Cardiac muscle cell (in vitro differentiated cells and primary cell): ENCODE data around the gene ZDHHC18. TPM values are rescaled to one million over a fixed set of nuclear protein-coding genes. Genes with fewer than 3 reads are reported as not detected.

Experiments
- DNase-seq, 2 donors: peaks; one replicate each; pipeline versions ENCODE4 v3.0.0 to v3.0.0-alpha.2; 2010 to 2017; ENCODE audit warnings: low read depth in 1 of 2, low spot score in 1 of 2
- H3K27ac ChIP-seq: fragments of 200-600 bp; sonication (generic); 2 replicates; pipeline ENCODE4 v1.5.1; 2016
- H3K27me3 ChIP-seq: fragments of 200-600 bp; sonication (generic); 2 replicates; pipeline ENCODE4 v1.6.0; 2016; ENCODE audit warnings: control low read depth
- H3K36me3 ChIP-seq: fragments of 200-600 bp; sonication (generic); 2 replicates; pipeline ENCODE4 v1.5.1; 2016; ENCODE audit warnings: control low read depth
- H3K4me1 ChIP-seq: fragments of 200-600 bp; sonication (generic); 2 replicates; pipeline ENCODE4 v1.8.1; 2017; ENCODE audit warnings: low read depth, mild to moderate bottlenecking, mixed run types
- H3K4me3 ChIP-seq: fragments of 200-600 bp; sonication (generic); 2 replicates; pipeline ENCODE4 v1.5.1; 2016; ENCODE audit warnings: mild to moderate bottlenecking
- H3K9me3 ChIP-seq: fragments of 200-600 bp; sonication (generic); 2 replicates; pipeline ENCODE4 v1.5.1; 2017; ENCODE audit warnings: low read depth, mild to moderate bottlenecking, control low read depth
- polyA plus RNA-seq: library from polyadenylated mRNA; unstranded; fragments of >200 nt; fragmentation: Nextera tagmentation; extraction: Ambion mirVana; gene quantifications from 2 replicates; pipeline ENCODE4 v1.2.1, GENCODE V29; 2016
- total RNA-seq: library from RNA; depleted of rRNA; stranded (reverse); fragments of >200 nt; gene quantifications from 2 replicates; pipeline ENCODE4 v1.2.3, GENCODE V29; 2016
- TF ChIP-seq, protein P1 (sequence below): IDR thresholded peaks from 2 replicates; pipeline ENCODE4 v1.5.1; 2012; ENCODE audit warnings: low read depth, mild to moderate bottlenecking, low read length

ZDHHC18 gene
- total and polyA plus RNA-seq, 2 experiments from 2014 or later: 16.1 to 16.6 TPM

DNA sequence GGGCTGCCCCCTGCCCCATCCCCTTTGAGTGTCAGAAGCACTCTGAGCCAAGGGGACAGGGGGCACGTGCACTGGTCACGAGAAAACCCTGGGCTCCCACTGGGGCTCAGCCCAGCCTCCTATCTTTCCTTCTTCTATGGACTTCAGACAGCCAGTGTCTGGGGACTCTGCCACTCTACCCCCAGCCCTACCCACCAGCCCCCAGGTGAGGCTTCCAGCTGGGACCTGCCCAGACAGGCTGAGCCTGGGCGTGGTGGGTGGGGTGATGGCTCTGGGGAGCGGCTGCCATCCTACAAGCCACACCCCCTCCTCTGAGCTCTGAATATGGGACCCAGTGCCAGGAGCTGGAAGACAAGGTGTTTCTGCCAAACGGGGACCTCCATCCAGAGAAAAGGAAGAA is 28.4 kb downstream of the ZDHHC18 start:
- TF ChIP-seq, protein P1, sequence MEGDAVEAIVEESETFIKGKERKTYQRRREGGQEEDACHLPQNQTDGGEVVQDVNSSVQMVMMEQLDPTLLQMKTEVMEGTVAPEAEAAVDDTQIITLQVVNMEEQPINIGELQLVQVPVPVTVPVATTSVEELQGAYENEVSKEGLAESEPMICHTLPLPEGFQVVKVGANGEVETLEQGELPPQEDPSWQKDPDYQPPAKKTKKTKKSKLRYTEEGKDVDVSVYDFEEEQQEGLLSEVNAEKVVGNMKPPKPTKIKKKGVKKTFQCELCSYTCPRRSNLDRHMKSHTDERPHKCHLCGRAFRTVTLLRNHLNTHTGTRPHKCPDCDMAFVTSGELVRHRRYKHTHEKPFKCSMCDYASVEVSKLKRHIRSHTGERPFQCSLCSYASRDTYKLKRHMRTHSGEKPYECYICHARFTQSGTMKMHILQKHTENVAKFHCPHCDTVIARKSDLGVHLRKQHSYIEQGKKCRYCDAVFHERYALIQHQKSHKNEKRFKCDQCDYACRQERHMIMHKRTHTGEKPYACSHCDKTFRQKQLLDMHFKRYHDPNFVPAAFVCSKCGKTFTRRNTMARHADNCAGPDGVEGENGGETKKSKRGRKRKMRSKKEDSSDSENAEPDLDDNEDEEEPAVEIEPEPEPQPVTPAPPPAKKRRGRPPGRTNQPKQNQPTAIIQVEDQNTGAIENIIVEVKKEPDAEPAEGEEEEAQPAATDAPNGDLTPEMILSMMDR: no peak

DNA sequence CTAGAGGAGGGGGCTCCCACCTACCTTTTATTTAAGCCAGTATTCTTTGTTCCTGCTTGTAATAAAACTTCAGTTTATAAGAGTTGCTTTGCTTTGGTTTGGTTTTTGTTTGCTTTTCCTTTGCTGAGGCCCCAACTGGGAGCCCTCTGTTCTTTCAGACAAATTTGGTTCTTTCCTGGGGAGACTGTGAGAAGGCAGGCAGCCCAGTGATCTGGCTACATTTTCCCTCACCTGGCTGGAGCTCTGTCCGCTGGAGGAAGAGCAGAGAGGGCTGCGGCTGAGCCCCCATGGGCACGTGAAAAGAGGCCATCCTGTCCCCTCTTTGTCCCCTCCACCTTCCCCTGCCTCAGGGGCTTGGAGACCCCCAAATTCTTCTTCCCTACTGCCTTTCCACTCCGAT is 29.1 kb downstream of the ZDHHC18 start:
- Histone ChIP-seq H3K27me3 (no peaks in the 10 kb centered on the region), H3K36me3 (peaks cover 14% of the 10 kb centered on the region), H3K4me3 (no peak overlapping the region), H3K27ac (no peak overlapping the region), H3K9me3 (no peaks in the 10 kb centered on the region), H3K4me1 (peaks cover 5% of the 10 kb centered on the region)
- TF ChIP-seq, protein P1: no peak
- no peak for DNase-seq

More for the DNA sequence above, 28.4 kb downstream of the ZDHHC18 start:
- H3K4me3 ChIP-seq: no peak overlapping the region
- H3K27me3 ChIP-seq: no peaks in the 10 kb centered on the region
- no peak for DNase-seq
- H3K4me1 ChIP-seq: peaks cover 5% of the 10 kb centered on the region
- peaks cover 19% of the 10 kb centered on the region for H3K36me3 ChIP-seq
- H3K9me3 ChIP-seq: no peaks in the 10 kb centered on the region
- H3K27ac ChIP-seq: peak overlapping the region; percentile 10

DNA sequence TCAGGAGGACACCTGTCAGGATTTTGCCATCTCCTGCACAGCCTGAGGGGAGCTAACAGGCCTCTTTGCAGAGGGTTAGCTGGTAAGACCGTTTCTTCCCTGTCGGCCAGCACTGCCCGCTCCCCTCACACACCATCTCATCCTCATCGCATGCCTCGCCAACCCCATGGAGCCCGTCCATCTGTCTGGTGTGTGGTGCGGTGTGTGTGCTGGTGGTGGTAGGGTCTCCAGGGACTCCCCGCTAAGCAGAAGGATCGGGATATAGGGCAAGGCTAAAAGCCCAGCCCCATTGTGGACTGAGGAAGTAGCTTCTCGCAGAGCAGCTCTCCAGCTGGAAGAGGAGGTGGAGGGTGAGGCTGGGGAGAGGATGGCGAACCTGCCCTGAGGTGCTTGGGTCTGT is 29.7 kb downstream of the ZDHHC18 start:
- H3K27ac ChIP-seq: no peak overlapping the region

DNA sequence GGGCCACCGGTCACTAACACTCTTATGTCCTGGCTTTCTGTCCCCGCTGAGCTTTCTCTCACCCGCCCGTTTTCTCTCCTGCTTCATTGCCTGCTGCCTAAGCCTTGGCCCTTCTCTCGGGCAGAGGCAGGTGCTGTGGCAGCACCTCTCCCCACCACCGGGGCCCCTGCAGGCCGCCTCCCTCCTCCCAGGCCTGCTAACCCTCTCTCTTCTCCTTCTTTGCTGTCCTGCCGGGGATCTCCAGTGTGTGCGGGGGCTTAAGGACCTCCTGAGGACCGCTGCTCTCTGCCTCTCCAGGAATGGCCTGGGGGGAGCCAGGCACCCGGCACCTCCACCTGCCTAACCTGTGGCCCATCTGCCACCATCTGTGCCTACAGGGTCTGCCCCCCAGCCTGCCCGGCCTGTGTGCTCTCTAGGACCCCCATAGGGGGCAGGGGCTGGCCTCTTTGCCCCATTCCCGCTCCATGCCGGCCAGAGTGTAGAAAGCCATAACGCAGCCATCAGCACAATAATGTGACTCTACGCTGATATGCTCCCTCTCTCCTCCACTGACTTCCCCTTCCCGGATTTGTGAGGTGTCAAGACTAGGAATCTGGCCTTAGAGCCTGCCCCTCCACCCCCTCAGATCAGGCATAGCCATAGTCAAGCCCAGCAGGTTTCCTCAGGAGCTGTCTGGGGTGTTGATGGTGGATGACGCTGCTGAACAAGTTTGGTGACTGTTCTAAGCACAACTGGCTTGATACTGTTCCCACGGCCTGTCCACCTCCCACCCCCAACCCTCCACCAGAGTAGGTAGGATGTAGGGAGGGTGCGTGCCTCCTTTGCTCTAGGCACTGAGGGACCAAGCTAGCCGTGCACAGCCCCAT is 30.3 kb downstream of the ZDHHC18 start:
- H3K9me3 ChIP-seq: no peaks in the 10 kb centered on the region
- no peak overlapping the region for H3K27ac ChIP-seq
- H3K36me3 ChIP-seq: peaks cover 9% of the 10 kb centered on the region
- H3K4me1 ChIP-seq: peaks cover 5% of the 10 kb centered on the region
- TF ChIP-seq, protein P1: no peak
- no peak overlapping the region for H3K4me3 ChIP-seq
- DNase-seq: no peak
- H3K27me3 ChIP-seq: no peaks in the 10 kb centered on the region

More for the DNA sequence above, 29.7 kb downstream of the ZDHHC18 start:
- Histone ChIP-seq H3K9me3 (no peaks in the 10 kb centered on the region), H3K4me3 (no peak overlapping the region), H3K4me1 (peaks cover 5% of the 10 kb centered on the region), H3K36me3 (peaks cover 12% of the 10 kb centered on the region), H3K27me3 (no peaks in the 10 kb centered on the region)
- DNase-seq: no peak
- TF ChIP-seq, protein P1: no peak

DNA sequence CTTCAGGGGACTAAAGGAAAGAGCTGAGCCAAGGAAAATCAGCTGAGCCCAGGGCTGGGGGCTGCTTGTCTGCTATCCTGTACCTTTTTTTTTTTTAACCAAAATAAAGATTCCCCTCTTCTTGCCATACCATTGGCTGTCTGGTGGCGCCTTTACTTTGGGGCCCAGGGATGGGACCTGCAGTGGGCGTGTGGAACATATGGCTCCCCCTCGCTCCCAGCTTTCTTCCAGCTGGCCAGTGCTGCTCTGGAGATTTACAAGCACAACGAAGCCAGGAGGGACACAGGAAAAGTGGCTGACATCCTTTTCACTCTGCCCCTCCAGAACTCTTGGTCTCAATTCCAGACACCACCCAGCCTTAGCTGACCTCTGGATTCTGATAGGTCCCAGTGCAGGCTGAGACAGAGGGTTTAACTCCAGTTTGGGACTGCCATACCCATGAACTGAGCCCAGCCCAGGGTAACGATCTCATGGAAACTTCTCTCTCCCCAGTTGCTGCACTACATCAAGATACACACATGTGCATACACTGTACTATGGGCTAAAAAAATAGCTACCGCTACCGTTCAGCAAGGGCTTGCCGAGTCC is 31.1 kb downstream of the ZDHHC18 start:
- H3K4me3 ChIP-seq: no peak overlapping the region

More for the DNA sequence above, 31.1 kb downstream of the ZDHHC18 start:
- peaks cover 5% of the 10 kb centered on the region for H3K4me1 ChIP-seq
- peaks cover 6% of the 10 kb centered on the region for H3K36me3 ChIP-seq
- no peak for DNase-seq
- no peaks in the 10 kb centered on the region for H3K27me3 ChIP-seq
- no peak overlapping the region for H3K27ac ChIP-seq
- TF ChIP-seq, protein P1: no peak
- H3K9me3 ChIP-seq: no peaks in the 10 kb centered on the region
